Measurements from ENCODE around the gene KRT76.

The KRT76 gene

GRCh38 chr12:52749827-52750226 lies 27.3 kb downstream of the KRT76 start:
- Histone ChIP-seq H3K79me2 (ENCODE audit: insufficient read depth, low read length) (no peaks in the 10 kb centered on the region), H3K27ac (ENCODE audit: low read length) (no peak overlapping the region), H3K4me3 (ENCODE audit: low read depth in 1 of 2, low read length in 2 of 2) (no peak overlapping the region), H4K20me1 (ENCODE audit: insufficient read depth, low read length) (no peaks in the 10 kb centered on the region), H3K9me3 (ENCODE audit: insufficient read depth, low read length, severe bottlenecking) (no peaks in the 10 kb centered on the region), H3K9ac (ENCODE audit: low read depth, low read length) (no peak overlapping the region), H3K27me3 (ENCODE audit: insufficient read depth, low read length, poor library complexity) (no peaks in the 10 kb centered on the region), H3K4me1 (ENCODE audit: insufficient read depth, low read length) (no peaks in the 10 kb centered on the region), H3K36me3 (ENCODE audit: insufficient read depth, low read length) (no peaks in the 10 kb centered on the region), H3K4me2 (ENCODE audit: insufficient read depth, low read length) (no peak overlapping the region), H2AFZ (ENCODE audit: low read depth, low read length) (no peak overlapping the region)
- no peak for DNase-seq
- TF ChIP-seq EZH2 (IDR thresholded peaks at IDR 0.05; ENCODE audit: borderline replicate concordance, low read depth, low read length, severe bottlenecking) (no peak), CTCF (IDR thresholded peaks at IDR 0.05; ENCODE audit: borderline replicate concordance, extremely low read depth, low read length, poor library complexity, severe bottlenecking) (no peak)
- ATAC-seq (ENCODE audit: insufficient read depth, low read depth) = no peak

- no peak overlapping the region for H3K9ac ChIP-seq (ENCODE audit: low read depth, low read length)
- no peaks in the 10 kb centered on the region for H3K36me3 ChIP-seq (ENCODE audit: insufficient read depth, low read length)
- H2AFZ ChIP-seq (ENCODE audit: low read depth, low read length) = no peak overlapping the region
- TF ChIP-seq CTCF (IDR thresholded peaks at IDR 0.05; ENCODE audit: borderline replicate concordance, extremely low read depth, low read length, poor library complexity, severe bottlenecking) (no peak), EZH2 (IDR thresholded peaks at IDR 0.05; ENCODE audit: borderline replicate concordance, low read depth, low read length, severe bottlenecking) (no peak)
- ATAC-seq (ENCODE audit: insufficient read depth, low read depth) = no peak; the same call in 2 of the 3 replicates
- H3K4me3 ChIP-seq (ENCODE audit: low read depth in 1 of 2, low read length in 2 of 2) = no peak overlapping the region
- no peaks in the 10 kb centered on the region for H3K27me3 ChIP-seq (ENCODE audit: insufficient read depth, low read length, poor library complexity)
- H3K9me3 ChIP-seq (ENCODE audit: insufficient read depth, low read length, severe bottlenecking) = no peaks in the 10 kb centered on the region
- no peaks in the 10 kb centered on the region for H3K4me1 ChIP-seq (ENCODE audit: insufficient read depth, low read length)
- DNase-seq = no peak
- no peaks in the 10 kb centered on the region for H4K20me1 ChIP-seq (ENCODE audit: insufficient read depth, low read length)
- H3K79me2 ChIP-seq (ENCODE audit: insufficient read depth, low read length) = no peaks in the 10 kb centered on the region
- no peak overlapping the region for H3K4me2 ChIP-seq (ENCODE audit: insufficient read depth, low read length)
- H3K27ac ChIP-seq (ENCODE audit: low read length) = no peak overlapping the region
These were observed 28.6 kb downstream of the KRT76 start for GRCh38 chr12:52748578-52748977.

GRCh38 chr12:52745554-52745953 lies 31.6 kb downstream of the KRT76 start:
- Histone ChIP-seq H2AFZ (ENCODE audit: low read depth, low read length) (no peak overlapping the region), H3K9ac (ENCODE audit: low read depth, low read length) (no peak overlapping the region), H3K27ac (ENCODE audit: low read length) (no peak overlapping the region), H3K27me3 (ENCODE audit: insufficient read depth, low read length, poor library complexity) (no peaks in the 10 kb centered on the region), H3K9me3 (ENCODE audit: insufficient read depth, low read length, severe bottlenecking) (no peaks in the 10 kb centered on the region), H3K79me2 (ENCODE audit: insufficient read depth, low read length) (no peaks in the 10 kb centered on the region), H3K4me3 (ENCODE audit: low read depth in 1 of 2, low read length in 2 of 2) (no peak overlapping the region), H3K4me1 (ENCODE audit: insufficient read depth, low read length) (no peaks in the 10 kb centered on the region), H4K20me1 (ENCODE audit: insufficient read depth, low read length) (peaks cover 7% of the 10 kb centered on the region; the same call in 1 of the 2 replicates), H3K36me3 (ENCODE audit: insufficient read depth, low read length) (no peaks in the 10 kb centered on the region), H3K4me2 (ENCODE audit: insufficient read depth, low read length) (no peak overlapping the region)
- ATAC-seq (ENCODE audit: insufficient read depth, low read depth) (no peak), DNase-seq (no peak)
- no peak for TF ChIP-seq EZH2 (IDR thresholded peaks at IDR 0.05; ENCODE audit: borderline replicate concordance, low read depth, low read length, severe bottlenecking)
- TF ChIP-seq CTCF (IDR thresholded peaks at IDR 0.05; ENCODE audit: borderline replicate concordance, extremely low read depth, low read length, poor library complexity, severe bottlenecking) = no peak

Measured in DND-41 (cell line).